ENCODE measurements around the gene TJP1. TPM values are rescaled to one million over a fixed set of nuclear protein-coding genes. Genes with fewer than 3 reads are reported as not detected.
"Not testable (repeated sequence)": the region's sequence is repeated elsewhere in the genome, so short reads cannot be mapped to it uniquely, and the experiment has no call there.

TJP1 gene
- polyA plus RNA-seq, 4 donors: 132 to 189 (median 159) TPM

DNA sequence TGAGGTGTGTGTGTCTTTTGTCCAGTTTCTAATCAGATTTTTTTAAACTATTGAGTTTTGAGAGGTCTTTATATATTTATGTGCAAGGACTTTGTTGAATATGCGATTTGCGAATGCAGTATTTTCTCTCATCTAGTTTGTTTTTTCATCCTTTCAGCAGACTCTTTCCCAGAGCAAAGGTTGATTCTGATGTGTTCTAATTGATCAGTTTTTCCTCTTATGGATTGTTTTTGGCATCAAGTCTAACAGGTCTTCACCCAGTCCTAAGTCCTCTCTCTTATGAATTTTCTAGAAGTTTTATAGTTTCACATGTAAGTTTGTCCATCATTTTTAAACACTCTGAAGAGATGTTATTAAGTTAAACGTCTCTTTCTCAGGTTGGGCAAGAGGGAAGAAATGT is 17.8 kb upstream of the TJP1 start:
- DNase-seq (ENCODE audit: low read depth in 4 of 4, low spot score in 2 of 4): no peak

DNA sequence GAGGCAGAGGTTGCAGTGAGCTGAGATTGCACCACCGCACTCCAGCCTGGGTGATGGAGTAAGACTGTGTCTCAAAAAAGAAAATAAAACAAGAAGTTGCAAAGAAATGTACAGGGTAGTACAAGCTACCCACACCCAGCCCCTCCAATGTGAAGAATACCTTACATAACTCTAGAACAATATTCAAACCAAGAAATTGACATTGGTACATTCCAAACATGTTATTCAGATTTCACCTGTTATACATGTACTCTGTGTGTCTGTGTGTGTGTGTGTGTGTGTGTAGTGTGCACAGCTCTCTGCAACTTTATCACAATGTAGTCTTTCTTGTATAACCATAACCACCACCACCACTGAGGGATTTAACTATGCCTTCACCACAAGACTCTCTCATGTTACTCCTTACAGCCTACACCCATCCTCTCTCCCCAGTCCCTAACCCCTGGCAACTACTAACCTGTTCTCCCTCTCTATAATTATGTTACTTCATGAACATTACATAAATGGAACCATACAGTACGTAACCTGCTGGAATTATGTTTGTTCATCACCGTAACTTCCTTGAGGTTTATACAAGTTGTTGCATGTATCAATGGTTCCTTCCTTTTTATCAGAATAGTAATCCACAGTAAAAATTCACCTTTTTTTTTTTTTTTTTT is 16.2 kb upstream of the TJP1 start:
- DNase-seq (ENCODE audit: low read depth in 4 of 4, low spot score in 2 of 4): no peak

DNA sequence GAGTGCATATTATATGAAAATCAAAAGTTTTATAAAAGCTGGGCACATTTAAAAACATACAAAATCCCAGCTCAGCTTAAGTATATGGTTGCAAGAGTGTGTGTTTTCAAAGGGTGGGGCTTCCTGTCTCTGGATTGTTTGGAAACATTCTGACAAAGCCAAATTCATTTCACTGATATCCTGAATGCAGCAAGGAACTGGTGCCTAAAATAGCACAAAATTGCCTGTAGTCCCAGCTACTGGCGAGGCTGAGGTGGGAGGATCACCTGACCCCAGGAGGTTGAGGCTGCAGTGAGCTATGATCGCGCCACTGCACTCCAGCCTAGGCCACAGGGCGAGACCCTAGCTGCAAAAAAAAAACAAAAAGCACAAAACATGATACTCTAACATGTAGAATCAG is 13.0 kb upstream of the TJP1 start:
- no peak for DNase-seq (ENCODE audit: low read depth in 4 of 4, low spot score in 2 of 4)

DNA sequence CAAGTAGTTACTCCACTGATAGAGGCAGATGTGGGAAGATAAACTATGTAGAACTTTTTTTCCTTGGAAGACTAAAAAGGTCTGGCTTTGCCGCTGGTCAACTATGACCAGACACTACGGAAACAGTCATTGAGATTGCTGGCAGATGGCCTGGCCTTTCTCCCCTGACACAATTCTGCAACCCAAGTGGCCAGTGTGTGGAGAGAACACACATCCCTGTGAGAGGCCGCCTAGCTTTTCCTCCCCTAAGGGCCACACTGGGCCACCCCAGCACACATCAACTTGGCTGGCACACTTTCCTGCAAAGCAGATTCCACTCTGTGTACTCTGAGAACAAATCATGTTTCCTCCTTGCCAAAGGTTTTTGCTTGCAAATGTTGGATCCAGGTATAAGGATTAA is 10.4 kb upstream of the TJP1 start:
- no peak for DNase-seq (ENCODE audit: low read depth in 4 of 4, low spot score in 2 of 4)

DNA sequence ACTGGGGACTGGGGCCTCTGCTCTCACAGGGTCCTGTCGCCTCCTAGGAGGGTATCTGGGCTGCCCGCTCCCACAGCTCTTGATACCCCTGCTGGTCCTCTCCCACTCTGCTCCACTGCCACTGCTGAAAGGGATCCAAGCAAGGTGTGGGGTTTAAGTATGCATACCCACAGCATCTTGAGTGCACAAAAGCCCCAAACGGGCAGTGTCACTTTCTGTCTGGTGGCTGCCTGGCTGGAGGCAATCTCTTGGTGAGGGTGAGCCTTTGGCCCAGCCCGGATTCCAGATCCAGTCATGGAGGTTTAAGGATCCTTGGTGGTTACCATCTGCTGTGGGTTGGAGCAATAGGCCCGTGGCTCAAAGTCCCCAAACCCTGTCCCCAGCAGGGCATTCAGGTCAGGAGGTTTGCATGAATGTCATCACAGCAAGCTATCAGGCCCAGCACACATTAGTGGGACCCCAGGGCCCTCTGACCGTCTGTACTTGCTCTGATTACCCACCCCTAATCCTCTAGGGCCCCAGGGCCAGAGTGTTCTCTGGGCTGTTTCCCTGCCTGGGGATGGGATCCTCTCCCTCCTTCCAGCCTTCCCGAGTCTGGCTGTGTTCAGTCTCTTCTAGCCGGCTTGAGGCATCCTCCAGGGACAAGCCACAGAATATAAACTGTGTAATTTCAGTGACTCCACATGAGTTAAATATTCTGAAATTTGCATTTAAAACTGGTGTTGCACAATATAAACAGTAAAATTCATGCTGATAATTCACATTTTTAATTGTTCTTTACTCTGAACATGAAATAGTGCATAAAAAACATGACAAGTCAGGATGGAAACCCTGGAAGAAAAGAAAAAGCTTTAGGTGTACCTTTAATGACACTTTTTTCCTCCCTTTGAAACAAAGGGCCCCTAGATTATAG is 4.9 kb upstream of the TJP1 start:
- DNase-seq (ENCODE audit: low read depth in 4 of 4, low spot score in 2 of 4): no peak

DNA sequence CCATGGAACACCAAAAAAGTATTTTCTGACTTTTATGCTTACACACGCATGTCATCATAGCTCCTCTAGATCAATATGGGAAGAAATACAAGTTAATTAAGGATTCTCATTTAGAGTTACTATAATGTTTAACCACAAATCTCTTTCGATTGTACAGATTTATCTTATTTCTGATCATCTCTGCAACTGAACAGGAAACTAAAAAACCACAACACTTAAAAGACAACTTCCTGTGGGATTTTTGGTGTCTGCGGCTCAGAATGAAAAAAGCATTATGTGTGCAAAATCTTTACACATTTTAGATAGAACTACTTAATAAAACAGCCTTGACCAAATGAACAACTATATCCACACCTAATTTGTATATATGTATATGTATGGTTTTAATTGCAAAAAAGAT is 3.0 kb upstream of the TJP1 start:
- DNase-seq (ENCODE audit: low read depth in 4 of 4, low spot score in 2 of 4): no peak

DNA sequence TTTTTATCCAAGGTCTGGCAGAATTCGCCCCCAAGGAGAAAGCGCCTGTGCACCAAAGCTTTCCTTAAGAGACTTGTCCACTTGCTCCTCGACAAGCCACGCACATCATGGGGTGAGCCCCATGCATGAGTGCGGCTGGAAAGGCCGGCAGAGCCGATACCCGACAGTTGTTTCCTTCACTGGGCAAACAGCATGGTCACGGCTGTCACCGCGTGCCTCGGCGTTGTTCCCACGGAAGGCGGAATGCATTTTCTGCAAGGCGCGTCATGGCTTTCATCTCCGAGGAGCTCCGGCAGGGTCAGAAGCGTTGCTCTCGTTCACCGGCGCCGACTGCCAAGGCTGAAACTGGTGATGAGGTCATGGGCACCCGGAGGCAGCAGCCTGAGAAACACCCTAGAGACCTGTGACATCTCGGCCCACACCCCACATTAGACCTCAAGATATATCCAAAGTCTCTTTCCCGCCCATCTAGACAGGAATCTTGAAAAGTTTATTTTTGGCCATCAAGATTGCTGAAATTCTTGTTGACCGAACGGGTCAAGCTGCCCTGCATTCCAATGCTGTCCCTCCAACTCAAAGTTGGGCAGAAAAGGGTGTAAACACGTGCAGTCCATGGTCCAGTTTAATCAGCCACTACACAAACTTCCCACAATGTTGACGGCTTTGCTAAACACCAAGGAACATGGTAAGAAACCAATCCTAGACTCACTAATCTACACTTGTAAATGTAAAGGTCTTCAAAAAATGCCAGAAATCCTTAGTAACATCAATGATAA is 604 bp upstream of the TJP1 start:
- DNase-seq (ENCODE audit: low read depth in 4 of 4, low spot score in 2 of 4): peak in 1 of 4 donors; percentile 17

DNA sequence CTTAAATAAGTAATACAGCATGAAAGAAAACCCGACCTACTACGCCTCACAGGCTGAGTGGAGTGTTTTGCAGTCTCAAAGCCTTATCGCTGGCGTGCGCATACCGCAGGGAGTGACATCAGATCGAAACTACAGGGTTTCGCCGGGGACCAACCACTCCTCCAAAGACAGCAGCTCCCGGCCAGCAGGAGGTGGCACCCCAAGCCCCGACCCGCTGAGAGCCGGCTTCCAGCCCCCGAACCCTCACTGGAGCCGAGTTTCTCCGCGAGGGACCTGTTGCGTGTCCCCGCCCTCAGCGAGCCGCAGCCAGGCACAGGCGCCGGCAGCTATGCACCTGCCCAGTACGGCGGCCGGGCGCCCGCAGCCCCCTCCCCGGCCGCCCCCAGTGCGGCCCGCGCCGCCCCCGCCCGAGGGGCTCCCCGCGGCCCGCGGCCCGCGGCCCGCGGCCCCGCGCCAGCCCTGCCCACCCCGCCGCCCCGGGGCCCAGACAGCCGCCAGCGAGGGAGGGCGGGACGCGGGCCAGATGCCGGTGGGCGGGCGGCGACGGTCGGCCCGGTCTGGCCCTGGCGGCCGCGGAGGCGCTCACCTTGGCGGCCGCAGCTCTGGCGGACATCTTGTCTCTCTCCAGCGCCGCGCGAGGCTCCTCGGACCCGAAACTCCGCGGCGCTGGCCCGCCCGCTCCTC is 710 bp downstream of the TJP1 start:
- DNase-seq (ENCODE audit: low read depth in 4 of 4, low spot score in 2 of 4): peak in 1 of 4 donors; percentile 63

DNA sequence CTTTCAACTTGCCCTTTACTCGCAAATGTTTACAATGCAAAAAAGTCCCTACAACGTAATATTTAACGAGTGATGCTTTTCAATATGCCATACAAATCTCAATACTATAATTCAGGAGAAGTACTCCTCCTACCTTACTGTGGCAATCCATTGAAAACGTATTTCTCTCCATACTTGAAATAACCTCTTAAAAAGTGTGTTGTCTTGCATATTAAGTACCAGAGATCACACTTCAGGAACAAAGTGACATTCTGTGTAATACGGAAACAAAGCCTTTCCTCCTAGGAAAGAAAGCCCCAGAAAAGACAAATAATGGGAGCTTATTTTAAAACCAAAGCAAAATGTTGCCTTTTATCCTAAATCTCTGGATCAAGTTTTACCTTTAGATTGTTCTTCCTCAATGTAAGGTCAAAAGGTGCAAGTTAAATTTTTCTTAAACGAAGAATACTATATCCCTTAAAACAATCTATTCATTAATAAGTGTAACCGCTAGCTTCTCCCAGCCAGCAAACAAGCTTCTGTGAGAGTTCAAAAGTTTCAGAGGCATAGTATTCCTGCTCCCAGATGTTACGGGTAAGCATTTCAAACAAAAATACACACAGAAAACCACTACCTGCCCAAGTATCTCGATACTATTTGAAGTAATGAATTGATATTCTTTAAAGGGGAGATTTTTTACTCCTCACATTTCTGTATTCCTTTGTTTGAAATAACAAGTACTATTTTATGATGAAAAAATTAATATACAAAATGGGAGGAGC is 1.7 kb downstream of the TJP1 start:
- DNase-seq (ENCODE audit: low read depth in 4 of 4, low spot score in 2 of 4): no peak

DNA sequence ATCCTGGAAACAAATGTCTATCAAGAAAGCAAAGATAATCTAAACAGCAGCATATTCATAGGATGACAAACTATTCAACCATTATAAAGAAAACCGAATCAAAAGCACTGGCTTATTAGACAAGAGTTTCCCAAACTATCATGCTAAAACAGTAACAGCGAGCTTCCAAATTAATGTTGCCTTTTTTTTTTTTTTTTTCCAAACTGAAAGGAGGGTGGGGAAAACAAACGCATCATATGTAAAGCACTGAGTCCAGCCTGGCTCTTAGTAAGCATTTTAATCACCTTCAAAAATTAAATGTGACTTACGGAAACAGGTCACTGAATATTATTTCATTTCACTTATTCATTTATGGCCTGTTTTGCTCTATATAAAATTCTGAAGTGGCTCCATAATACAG is 2.3 kb downstream of the TJP1 start:
- DNase-seq (ENCODE audit: low read depth in 4 of 4, low spot score in 2 of 4): no peak

DNA sequence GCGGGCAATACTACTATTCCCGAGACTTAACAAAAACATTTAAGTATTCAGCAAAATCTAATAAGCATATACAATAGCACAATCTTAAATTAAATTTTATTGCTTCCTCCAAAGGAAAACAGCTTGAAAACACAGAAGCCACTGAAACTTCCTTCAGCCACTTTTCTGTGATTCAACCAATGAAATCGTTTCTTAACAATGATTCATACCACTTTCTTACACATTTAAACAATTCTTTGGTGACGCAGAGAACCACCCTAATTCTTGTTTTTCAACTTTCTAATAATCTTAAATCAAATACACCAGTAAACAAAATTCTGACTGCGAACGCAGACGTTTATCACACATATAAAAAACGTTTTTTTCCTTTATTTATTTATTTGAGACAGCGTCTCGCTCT is 4.1 kb downstream of the TJP1 start:
- no peak for DNase-seq (ENCODE audit: low read depth in 4 of 4, low spot score in 2 of 4)

DNA sequence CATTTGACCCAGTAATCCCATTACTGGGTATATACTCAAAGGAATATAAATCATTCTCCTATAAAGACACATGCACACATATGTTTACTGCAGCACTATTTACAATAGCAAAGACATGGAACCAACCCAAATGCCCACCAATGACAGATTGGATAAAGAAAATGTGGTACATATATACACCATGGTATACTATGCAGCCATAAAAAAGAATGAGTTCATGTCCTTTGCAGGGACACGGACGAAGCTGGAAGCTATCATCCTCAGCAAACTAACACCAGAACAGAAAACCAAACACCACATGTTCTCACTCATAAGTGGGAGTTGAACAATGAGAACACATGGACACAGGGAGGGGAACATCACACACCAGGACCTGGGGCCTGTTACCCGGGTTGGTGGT is 4.8 kb downstream of the TJP1 start:
- not testable (repeated sequence) for DNase-seq (ENCODE audit: low read depth in 4 of 4, low spot score in 2 of 4)

DNA sequence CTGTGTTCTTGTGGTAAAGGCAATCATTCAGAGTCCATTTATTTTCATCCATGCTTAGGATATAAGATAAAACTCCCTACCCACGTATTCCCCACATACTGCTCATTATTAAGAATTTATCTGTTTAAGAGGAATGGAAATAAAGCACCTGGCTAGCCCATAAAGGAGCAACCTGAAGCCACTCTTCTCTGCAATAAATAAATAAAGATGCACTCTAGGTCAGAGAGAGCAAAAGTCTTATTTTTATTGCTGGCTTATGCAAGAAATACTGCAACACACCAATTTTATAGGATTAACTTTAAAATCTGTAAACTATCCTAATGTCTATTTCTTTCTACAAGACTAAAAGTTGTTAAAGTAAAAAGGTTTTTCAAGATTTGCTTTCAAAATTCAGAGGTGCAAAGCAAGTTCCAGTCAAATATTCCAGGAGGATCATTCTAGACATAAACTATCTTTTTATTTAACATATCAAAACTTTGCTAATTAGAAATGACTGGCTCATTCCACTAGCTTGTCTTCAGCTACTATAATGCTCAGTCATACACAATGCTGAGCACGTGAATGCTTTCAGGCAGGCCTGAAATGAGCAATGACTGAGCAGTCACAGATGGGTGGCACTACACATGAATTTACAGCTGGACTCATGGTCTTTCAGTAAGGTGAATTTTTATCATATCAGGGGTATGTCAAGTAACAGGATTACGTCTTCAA is 7.1 kb downstream of the TJP1 start:
- DNase-seq (ENCODE audit: low read depth in 4 of 4, low spot score in 2 of 4): peak in 1 of 4 donors; percentile 19

DNA sequence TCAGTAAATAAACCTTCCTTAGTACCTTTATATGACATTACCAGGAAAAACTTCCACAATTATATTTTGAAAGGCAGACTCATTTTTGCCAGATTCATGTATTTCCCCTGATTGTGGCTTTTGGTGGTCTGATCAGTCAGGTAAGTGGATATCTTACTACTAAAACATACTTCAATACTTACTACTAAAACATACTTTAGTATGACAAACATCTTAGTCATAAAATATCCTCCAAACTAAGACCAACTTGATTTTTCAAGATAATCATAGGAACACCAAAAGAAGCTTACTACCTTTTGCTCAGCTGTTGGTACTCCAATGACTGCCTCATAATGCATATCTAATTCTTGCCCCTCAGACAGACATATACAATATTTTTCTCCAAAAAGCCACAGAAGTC is 9.3 kb downstream of the TJP1 start:
- DNase-seq (ENCODE audit: low read depth in 4 of 4, low spot score in 2 of 4): no peak

DNA sequence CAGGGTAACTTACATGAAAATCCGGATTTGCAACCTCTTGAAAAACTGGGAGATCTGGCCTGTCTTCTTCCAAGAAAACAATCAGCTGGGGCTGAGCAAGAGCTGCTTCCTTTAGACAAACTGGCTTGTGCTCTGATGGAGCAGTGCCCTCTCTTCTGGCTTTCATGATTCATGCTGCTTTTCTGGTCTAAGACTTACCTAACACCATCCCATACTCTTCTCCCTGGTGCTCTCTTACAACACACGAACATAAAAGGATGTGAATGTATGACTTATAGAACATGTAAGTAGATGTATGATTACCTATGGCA is 9.9 kb downstream of the TJP1 start:
- no peak for DNase-seq (ENCODE audit: low read depth in 4 of 4, low spot score in 2 of 4)

DNA sequence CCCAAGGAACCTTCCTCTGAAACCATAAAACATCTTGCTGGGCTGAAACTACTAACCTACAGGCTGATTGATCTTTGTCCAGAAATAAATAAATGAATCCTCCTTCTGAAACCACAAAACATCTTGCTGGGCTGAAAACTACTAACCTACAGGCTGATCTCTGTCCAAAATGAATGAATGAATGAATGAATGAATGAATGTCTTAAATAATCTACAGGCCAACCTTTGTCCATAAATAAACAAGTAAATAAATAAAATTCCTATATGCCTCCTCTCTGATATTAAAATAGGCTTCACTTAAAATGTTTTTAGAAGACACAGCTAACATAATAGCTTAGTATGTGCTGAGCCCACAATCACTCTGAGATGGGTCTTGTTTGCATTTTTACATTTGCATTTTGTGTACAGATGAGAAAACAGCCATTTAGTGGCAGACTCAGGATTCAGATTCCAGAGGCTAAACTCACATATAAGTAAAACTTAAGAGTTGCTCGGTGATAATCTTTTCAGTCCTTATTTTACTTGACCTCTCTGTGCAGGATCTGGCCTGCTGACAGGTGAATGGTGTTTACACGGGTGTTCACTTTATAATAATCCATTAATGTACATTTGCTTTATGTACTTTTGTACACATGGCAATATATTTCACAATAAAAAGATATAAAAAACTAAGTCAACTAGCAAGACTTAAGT is 10.4 kb downstream of the TJP1 start:
- no peak for DNase-seq (ENCODE audit: low read depth in 4 of 4, low spot score in 2 of 4)

DNA sequence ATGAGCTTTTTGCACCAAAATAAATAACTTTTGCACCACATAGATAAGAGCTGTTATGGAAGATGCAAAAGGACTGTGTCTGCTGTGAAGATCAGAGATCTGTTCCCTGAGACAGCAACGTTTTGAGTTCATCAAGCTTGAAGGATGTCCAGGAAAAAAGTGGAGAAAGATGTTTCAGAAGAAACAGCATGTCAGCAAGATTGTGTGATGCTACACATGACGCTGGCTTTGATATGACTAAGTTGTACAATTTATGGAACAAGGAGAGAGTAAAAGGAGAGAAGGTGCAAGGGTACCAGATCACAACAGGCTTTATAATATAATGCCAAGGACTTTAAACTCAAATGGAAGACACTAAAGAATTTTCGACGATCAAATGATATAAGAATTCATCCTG is 16.6 kb downstream of the TJP1 start:
- no peak for DNase-seq (ENCODE audit: low read depth in 4 of 4, low spot score in 2 of 4)

DNA sequence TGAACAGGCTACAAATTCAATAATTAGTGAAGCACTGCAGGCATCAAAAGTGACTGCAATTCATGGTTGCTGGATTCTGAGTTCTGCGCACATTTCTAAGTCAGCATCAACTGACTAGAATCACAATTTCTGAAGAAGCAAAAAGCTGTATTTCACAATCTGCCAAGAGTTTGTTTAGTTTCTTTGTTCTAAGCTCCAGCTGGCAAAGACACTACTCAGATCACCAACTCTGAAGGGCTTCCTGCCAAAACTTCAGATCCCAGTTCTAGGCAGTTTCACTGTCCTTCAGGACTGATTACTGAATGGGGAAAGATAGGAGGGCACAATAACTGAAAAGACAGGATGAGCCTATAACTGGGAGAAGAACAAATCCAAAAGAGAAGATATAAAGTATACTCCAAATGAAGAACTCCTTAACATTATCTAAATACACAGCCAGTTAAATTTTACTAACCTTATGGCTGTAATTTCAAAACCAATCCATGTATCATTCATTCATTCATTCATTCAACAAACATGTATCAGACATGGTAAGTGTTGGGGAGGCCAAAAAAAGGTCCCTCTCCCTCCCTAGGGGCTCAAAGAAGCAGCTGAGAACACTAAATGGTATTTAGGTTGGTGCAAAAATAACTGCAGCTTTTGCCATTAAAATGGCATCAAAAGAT is 17.1 kb downstream of the TJP1 start:
- DNase-seq (ENCODE audit: low read depth in 4 of 4, low spot score in 2 of 4): no peak

DNA sequence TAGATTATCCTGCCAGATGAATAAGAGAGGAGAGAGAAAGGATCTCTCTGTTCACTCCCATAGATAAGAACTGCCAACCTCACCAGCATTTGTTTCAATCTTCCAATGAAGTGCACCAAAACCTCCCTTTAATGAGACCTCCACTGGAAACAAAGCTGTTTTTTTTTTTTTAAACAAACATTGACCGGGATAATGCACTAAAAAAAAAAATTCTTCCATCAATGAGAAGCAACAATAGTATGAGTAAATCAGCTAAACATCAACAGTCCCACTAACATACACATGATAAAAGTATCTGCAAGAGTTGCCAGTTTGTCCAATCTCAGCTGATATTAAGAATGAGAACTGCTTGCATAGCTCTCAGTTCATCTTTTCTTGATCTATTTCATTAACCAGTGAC is 19.9 kb downstream of the TJP1 start:
- DNase-seq (ENCODE audit: low read depth in 4 of 4, low spot score in 2 of 4): no peak
